DMS53 treated with DMSO at 0.1 percent for 48 hours (cell line): ENCODE results near the gene CELSR1.

Experiments
- DNase-seq: peaks from one replicate; lab custom pipeline; 2025; ENCODE audit not compliant: unreplicated experiment; lab: John Stamatoyannopoulos, UW

The CELSR1 gene

DNA sequence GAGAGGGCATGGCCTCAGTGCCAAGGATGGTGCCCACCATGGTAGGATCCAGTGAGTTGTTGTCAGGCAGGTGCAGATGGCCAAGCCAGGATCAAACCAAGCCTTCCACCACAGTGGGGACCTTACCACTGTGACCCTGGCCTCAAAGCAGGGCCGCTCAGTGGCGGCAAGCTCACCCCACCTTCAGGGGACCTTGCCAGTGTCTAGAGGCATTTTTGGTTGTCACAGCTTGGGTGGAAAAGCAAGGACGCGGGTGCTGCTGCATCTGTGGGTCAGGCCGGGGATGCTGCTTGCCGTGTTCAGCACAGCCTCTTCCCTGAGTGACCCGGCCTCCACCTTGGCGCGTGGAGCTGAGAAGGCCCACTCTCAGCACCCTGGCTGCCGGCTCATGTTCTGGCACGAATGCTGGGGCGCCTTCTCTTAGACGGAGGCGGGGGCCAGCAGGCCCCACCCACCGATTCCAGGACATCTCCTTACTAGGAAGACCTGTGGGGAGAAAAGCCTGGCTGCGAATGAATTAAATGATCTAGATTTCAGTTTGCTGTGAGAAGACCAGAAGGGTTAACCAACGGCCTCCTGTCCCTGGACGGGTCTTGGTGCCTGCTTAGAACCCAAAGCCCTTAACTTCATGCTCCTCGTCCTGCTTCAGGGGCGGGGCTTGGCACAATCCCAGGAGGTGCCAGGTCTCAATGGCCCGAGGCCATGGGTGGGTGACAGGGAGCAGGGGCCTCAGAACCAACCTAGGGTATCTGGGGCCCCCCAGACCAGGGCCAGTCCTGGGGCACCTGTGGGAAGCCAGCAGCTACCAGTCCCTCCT is 183.0 kb downstream of the CELSR1 start:
- no peak for DNase-seq

- DNase-seq: no peak
Observed at GRCh38 chr22:46353483-46354105, 183.8 kb downstream of the CELSR1 start.

DNA sequence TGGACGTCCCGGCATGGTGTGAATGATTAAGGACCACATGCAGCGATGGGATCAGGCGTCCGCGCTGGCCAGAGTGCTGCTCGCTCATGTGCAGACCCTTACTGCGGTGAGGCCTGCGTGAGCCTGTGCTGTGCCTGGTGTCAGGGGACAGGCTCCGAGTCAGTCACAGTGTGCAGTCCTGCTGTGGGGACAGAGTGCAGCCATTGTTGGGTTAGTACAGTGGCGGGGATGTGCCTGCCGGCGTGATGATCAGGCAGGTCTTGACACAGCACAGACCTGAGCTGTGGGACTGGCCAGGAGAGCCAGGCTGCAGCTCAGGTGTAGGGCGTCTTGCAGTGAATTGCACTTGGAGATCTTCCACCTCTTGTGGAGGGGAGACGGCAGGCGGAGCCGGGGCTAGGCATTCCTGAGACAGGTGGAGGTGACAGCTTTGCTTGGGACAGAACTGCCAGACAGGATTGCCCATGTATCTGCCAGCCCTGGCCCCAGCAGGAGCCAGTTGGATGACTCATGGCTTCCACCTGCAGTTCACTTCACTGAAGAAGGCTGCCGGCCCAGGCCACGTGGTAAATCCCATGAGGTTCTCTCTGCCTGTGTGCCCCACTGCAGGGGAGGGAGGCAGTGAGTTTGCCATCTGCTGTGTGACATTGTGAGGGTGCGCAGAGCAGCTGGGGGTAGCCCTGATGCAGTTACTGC is 184.6 kb downstream of the CELSR1 start:
- DNase-seq: peak; percentile 85

GRCh38 chr22:46352276-46352675 is 185.1 kb downstream of the CELSR1 start:
- no peak for DNase-seq

- DNase-seq: no peak
Observed at GRCh38 chr22:46351767-46352166, 185.7 kb downstream of the CELSR1 start.

DNA sequence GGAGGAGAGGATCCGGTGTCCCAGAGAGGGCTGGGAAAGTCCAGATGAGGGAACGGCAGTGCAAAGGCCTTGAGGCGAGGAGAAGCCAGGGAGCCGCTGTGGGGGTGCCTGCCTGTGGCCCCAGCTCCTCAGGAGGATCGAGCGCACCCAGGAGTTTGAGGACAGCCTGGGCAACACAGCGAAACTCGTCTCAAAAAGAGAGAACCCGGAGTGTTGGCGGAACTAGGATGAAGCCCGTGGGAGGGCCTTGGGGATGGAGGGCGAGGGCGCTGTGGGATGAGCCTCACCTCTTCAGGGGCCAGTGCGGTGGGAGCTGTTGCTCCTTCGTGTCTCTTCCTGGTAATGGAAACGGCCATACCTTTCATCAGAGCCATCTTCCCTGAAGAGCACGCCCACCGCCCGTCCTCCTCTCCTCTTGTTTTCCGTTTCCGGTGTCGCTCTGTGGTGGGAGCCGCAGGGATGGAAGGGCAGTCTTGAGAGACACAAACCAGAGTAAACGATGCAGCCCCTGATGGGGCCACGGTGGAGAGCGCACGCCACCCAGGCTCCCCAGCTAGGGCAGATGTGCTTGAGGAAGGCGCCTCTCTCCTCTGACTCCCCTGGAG is 186.2 kb downstream of the CELSR1 start:
- no peak for DNase-seq

GRCh38 chr22:46350646-46351045 is 186.8 kb downstream of the CELSR1 start:
- DNase-seq: no peak

DNA sequence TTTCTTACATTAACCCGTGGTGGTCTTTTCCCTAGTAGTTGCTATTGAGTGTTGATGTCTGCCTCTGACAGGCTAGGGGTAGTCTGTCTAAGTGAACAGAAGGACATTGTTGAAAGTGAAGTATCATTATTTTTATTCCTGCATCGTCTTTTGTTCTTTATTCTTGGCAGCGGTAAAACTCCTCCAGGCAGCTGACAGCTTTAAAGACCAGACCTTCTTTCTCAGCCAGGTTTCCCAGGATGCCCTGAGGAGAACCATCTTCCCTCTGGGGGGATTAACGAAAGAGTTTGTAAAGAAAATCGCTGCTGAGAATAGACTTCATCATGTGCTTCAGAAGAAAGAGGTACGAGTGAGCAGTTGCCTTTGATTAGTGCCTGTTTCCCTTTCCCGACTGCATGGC is 187.3 kb downstream of the CELSR1 start:
- DNase-seq: no peak

GRCh38 chr22:46349681-46350080 is 187.7 kb downstream of the CELSR1 start:
- no peak for DNase-seq

- no peak for DNase-seq
Observed at GRCh38 chr22:46349238-46349637, 188.2 kb downstream of the CELSR1 start.

DNA sequence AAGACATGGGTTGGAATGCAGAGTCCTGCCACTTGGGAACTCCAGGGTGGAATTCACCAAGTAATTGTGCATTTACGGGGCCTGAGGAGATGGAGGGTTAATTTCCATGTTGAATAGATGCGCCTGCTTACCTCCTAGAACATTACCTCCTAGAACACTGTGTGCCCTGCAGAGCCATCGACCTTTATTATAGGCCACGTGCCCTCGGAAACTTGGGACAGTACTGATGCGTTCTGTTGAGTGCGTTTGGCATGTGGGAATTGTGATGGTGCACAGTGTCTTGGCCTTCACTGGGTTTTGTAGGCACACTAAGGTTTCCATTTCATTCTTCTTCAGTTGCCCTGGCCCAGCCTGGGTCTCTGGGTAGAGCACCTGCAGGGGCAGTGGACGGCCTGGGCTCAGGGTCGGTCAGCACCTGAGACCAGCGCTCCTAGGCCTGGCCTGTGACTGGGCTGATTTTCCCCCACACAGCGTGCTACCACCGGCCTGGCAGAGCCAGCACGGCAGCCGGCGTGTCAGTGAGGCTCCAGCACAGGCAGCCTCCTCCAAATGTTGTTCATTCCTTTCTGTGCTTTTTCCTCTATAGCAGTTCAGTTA is 189.2 kb downstream of the CELSR1 start:
- DNase-seq: no peak

- DNase-seq: no peak
Observed at GRCh38 chr22:46347646-46348045, 189.8 kb downstream of the CELSR1 start.

DNA sequence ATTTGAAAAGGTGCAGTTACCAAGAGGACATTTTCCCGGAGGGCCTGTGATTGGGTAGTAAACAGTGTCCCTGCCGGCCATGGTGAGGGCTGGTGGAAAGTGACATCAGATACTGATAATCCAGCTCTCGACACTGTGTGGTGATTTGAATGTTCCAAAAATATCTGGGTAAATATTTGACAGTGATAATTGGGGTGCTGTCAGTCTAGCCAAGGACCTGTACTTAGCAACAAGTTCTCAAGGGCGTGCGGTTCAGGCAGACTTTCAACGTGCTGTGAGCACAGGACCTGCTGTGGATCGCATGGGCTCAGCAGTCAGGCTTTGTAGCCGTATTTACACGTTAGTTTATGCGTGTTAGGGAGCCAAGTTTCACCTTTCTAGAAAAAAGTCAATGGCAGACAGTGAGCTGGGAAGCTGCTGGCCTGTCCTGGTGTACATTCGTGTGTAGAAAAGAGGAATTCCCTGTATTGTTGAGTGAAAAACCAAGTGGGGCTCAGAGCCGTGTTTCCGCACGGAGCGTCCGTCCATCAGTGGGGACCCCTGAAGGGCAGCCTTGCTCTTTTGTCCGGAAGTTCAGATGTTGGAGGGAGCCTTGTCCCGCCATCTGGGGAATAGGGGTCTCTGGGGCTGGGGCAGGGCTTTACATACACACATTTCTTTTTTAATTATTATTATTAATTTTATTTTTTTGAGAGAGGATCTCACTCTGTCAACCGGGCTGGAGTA is 190.6 kb downstream of the CELSR1 start:
- no peak for DNase-seq

DNA sequence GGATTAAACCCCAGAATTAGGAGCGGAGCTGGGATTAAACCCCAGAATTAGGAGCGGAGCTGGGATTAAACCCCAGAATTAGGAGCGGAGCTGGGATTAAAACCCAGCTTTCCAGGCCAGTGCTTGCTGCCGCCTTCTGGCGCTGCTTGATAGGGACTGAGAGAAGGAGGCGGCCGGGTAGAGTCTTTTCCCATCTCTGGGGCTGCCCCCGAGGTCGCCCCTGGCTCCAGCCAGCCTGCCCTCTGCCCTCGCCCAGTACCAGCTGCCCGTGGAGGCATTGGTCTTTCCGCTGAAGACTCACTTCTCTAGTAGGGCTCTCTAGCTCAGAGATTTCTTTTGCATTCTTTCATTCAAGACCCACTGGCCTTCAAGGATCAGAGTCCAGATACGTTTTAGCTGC is 196.7 kb downstream of the CELSR1 start:
- no peak for DNase-seq

- DNase-seq: no peak
Observed at GRCh38 chr22:46339956-46340355, 197.5 kb downstream of the CELSR1 start.

DNA sequence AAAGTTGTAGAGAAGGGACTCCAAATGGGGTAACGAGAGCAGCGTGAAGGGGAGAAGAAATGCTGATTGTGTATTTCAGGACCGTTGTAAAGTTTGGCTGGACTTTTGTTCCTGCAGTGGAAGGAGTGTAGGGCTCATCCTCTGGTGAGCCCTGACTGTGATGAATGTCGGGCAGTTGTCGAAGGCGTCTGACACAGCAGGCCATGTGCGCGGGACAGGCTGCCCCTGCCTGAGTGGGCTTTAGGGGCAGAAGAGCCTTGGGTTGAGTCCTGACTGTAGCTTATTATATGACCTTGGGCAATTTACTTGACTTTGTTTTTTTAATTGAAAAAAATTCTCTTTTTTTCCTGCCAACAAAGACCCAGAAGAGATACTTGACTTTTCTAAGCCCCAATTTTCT is 198.8 kb downstream of the CELSR1 start:
- no peak for DNase-seq

DNA sequence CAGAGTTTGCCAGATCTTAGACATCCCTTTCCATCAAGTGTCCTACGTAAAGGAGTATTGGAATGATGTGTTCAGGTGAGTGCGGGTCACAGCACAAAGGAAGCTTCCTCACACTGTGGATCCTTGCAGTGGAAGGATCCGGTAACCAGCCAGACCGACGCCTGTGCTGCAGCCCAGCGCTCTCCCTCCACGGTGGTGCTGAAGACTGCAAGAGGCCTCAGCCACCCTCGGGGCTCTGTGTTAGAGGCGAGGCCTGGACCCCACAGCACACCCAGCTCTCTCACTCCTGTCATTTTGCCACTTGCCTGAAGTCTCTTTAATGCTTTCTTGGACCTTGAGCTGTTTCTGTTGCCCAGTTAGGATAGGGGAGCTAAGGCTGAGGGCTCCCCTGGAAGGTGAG is 199.6 kb downstream of the CELSR1 start:
- DNase-seq: no peak

DNA sequence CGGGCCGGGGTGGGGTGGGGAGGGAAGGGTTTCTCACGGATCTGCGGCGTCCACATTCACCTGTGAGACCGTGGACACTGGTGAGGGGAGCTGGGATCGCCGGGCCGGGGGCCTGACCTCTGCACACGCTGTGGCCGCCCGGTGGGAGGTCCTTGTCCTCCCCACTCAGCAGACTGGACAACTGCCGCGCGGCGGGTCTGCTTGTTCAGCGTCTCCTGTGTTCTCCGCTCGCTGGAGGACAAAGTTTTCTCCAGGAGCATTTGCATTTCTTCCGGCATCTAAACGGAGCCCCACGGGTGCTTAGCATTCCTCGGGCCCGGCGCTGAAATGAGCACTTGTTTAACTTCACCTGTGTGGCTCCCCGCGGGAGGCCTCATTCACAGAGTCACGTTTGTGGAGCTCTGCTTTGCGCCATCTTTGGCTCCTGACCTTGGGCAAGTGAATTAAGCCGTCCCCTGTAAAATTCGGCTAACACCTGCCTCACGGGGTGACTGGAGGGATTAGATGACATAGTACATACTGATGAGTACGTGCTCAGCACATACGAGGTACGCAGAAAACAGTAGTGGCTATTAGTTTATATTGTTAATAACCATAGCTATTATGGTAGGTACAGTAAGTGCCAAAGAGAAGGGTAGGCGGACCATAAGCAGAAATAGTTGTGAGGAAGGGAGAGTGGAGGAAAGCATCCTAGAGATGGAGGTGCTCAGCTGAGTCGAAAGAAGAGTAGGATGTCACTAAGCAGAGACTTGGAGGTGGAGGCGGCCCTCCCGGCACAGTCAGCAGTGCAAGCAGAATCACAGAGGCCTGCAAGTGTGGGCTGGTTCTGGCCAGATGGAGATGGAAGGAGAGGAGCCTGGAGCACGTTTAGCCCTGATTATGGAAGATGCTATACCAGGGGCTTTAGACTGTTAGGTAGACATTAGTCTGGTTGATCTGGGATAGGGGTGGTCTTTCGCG is 201.0 kb downstream of the CELSR1 start:
- no peak for DNase-seq
